Urothelium cell line (cell line): ENCODE results near the gene SNX2.
A peak's percentile ranks its signal among the peaks of the same experiment; 100 is the strongest.
"Not testable (repeated sequence)": the region's sequence is repeated elsewhere in the genome, so short reads cannot be mapped to it uniquely, and the experiment has no call there.

Experiments
- DNase-seq: peaks from one replicate; pipeline ENCODE4 v3.0.0; 2011; ENCODE audit warnings: low spot score, mixed read lengths
- FAIRE-seq: peaks from 2 replicates; lab custom pipeline; 2011; peaks lifted over from hg19 to GRCh38; lab: Jason Lieb, UNC

The SNX2 gene

GRCh38 chr5:122774861-122775549 is at the start of gene SNX2:
Gene SNX2, plus strand, starts transcription at chr5:122775080. Its CDS starts 24 bp downstream, at chr5:122775104.
- FAIRE-seq: peak; percentile 66

GRCh38 chr5:122727112-122727541 is 47.8 kb upstream of the SNX2 start:
- DNase-seq (peak; percentile 57), FAIRE-seq (peak; percentile 5)

More at GRCh38 chr5:122774861-122775549, at the start of gene SNX2:
- DNase-seq: peak; percentile 94

GRCh38 chr5:122730037-122730436 is 44.8 kb upstream of the SNX2 start:
- FAIRE-seq (no peak), DNase-seq (no peak)

GRCh38 chr5:122730456-122730855 is 44.4 kb upstream of the SNX2 start:
- FAIRE-seq (no peak), DNase-seq (no peak)

- FAIRE-seq: no peak
- DNase-seq: no peak
Observed at GRCh38 chr5:122736086-122736845, 38.6 kb upstream of the SNX2 start.

GRCh38 chr5:122738088-122738487 is 36.8 kb upstream of the SNX2 start:
- FAIRE-seq (no peak), DNase-seq (no peak)

GRCh38 chr5:122741681-122742080 is 33.2 kb upstream of the SNX2 start:
- DNase-seq: peak; percentile 31
- no peak for FAIRE-seq

- DNase-seq: no peak
- no peak for FAIRE-seq
Observed at GRCh38 chr5:122743261-122743660, 31.6 kb upstream of the SNX2 start.

- FAIRE-seq: no peak
Observed at GRCh38 chr5:122745597-122745996, 29.3 kb upstream of the SNX2 start.

GRCh38 chr5:122749886-122750285 is 25.0 kb upstream of the SNX2 start:
- DNase-seq: no peak
- no peak for FAIRE-seq

More at GRCh38 chr5:122745597-122745996, 29.3 kb upstream of the SNX2 start:
- DNase-seq: no peak

GRCh38 chr5:122751293-122751782 is 23.5 kb upstream of the SNX2 start:
- DNase-seq (peak; percentile 29), FAIRE-seq (no peak)

GRCh38 chr5:122753500-122753899 is 21.4 kb upstream of the SNX2 start:
- FAIRE-seq (no peak), DNase-seq (no peak)

- FAIRE-seq (no peak), DNase-seq (no peak)
Observed at GRCh38 chr5:122755783-122756182, 19.1 kb upstream of the SNX2 start.

- DNase-seq: peak; percentile 47
- FAIRE-seq: no peak
Observed at GRCh38 chr5:122756264-122756911, 18.5 kb upstream of the SNX2 start.

GRCh38 chr5:122757285-122757684 is 17.6 kb upstream of the SNX2 start:
- FAIRE-seq: no peak

GRCh38 chr5:122759241-122760070 is 15.4 kb upstream of the SNX2 start:
- no peak for FAIRE-seq
- DNase-seq: no peak

More at GRCh38 chr5:122757285-122757684, 17.6 kb upstream of the SNX2 start:
- DNase-seq: no peak

GRCh38 chr5:122760236-122760635 is 14.6 kb upstream of the SNX2 start:
- no peak for DNase-seq
- no peak for FAIRE-seq

GRCh38 chr5:122761115-122761514 is 13.8 kb upstream of the SNX2 start:
- FAIRE-seq (no peak), DNase-seq (no peak)

GRCh38 chr5:122761896-122762295 is 13.0 kb upstream of the SNX2 start:
- not testable (repeated sequence) for FAIRE-seq, DNase-seq

- FAIRE-seq: no peak
- no peak for DNase-seq
Observed at GRCh38 chr5:122766130-122766529, 8.8 kb upstream of the SNX2 start.
